GM19351 (cell line): ENCODE data around the gene TTYH2.
"Not testable (repeated sequence)": the region's sequence is repeated elsewhere in the genome, so short reads cannot be mapped to it uniquely, and the experiment has no call there.

ENCODE experiments used
- ATAC-seq: cut with Tn5 transposase; IDR thresholded peaks from one replicate; pipeline ENCODE4 v1.9.1; 2021; ENCODE audit warnings: mild to moderate bottlenecking, moderate library complexity; ENCODE audit not compliant: unreplicated experiment

TTYH2 gene

GRCh38 chr17:74259667-74260524, 46.5 kb downstream of the TTYH2 start:
- ATAC-seq = no peak

GRCh38 chr17:74260525-74260850, 47.1 kb downstream of the TTYH2 start:
- no peak for ATAC-seq

- ATAC-seq = no peak
Measured at GRCh38 chr17:74262601-74263000, 49.2 kb downstream of the TTYH2 start.

GRCh38 chr17:74267054-74267453, 53.7 kb downstream of the TTYH2 start:
- ATAC-seq = not testable (repeated sequence)

- no peak for ATAC-seq
Measured at GRCh38 chr17:74267579-74267978, 54.2 kb downstream of the TTYH2 start.

- ATAC-seq = no peak
Measured at GRCh38 chr17:74267987-74268499, 54.7 kb downstream of the TTYH2 start.

GRCh38 chr17:74268558-74268957, 55.2 kb downstream of the TTYH2 start:
- ATAC-seq = no peak

- ATAC-seq = no peak
Measured at GRCh38 chr17:74270333-74270732, 57.0 kb downstream of the TTYH2 start.

- no peak for ATAC-seq
Measured at GRCh38 chr17:74271281-74271680, 57.9 kb downstream of the TTYH2 start.

- no peak for ATAC-seq
Measured at GRCh38 chr17:74271901-74272561, 58.7 kb downstream of the TTYH2 start.

- ATAC-seq = no peak
Measured at GRCh38 chr17:74272731-74273201, 59.4 kb downstream of the TTYH2 start.

GRCh38 chr17:74274060-74274708, 60.8 kb downstream of the TTYH2 start, which contains the start of gene DNAI2:
Gene DNAI2, plus strand, starts transcription at chr17:74274234. Its CDS starts 7,584 bp downstream, at chr17:74281818.
- no peak for ATAC-seq

- ATAC-seq = no peak
Measured at GRCh38 chr17:74274709-74275340, 61.5 kb downstream of the TTYH2 start.

- no peak for ATAC-seq
Measured at GRCh38 chr17:74276051-74276476, 62.7 kb downstream of the TTYH2 start.

GRCh38 chr17:74276541-74277009, 63.2 kb downstream of the TTYH2 start:
- no peak for ATAC-seq

GRCh38 chr17:74277935-74278334, 64.6 kb downstream of the TTYH2 start:
- no peak for ATAC-seq

GRCh38 chr17:74279617-74280016, 66.2 kb downstream of the TTYH2 start:
- not testable (repeated sequence) for ATAC-seq

GRCh38 chr17:74280093-74280513, 66.7 kb downstream of the TTYH2 start:
- peak; percentile 76 for ATAC-seq

GRCh38 chr17:74281799-74282198, 68.4 kb downstream of the TTYH2 start:
- ATAC-seq = no peak

- not testable (repeated sequence) for ATAC-seq
Measured at GRCh38 chr17:74282274-74282586, 68.9 kb downstream of the TTYH2 start.
